Measurements from ENCODE around the gene ZBTB7C.

DNA sequence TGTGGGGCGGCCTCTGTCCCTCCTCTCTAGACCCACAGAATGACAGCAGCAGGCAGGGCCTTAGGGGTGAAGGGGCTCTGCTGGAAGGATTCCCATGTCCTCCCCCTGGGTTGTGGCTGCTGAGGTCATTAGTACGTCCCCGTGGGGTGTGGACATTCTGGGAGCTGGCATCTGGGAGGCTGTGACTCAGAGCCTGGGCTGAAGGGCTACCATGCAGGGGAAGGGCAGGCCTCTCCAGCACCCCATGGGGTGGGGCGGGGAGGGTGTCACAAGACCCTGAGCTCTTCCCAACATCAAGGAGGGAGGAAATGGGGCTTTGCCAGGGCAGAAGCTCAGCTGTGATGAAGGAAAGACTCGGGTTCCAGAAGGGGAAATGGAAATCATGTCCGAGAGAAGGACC is 373.0 kb downstream of the ZBTB7C start:
- TF ChIP-seq, protein P1, sequence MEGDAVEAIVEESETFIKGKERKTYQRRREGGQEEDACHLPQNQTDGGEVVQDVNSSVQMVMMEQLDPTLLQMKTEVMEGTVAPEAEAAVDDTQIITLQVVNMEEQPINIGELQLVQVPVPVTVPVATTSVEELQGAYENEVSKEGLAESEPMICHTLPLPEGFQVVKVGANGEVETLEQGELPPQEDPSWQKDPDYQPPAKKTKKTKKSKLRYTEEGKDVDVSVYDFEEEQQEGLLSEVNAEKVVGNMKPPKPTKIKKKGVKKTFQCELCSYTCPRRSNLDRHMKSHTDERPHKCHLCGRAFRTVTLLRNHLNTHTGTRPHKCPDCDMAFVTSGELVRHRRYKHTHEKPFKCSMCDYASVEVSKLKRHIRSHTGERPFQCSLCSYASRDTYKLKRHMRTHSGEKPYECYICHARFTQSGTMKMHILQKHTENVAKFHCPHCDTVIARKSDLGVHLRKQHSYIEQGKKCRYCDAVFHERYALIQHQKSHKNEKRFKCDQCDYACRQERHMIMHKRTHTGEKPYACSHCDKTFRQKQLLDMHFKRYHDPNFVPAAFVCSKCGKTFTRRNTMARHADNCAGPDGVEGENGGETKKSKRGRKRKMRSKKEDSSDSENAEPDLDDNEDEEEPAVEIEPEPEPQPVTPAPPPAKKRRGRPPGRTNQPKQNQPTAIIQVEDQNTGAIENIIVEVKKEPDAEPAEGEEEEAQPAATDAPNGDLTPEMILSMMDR (conservative IDR thresholded peaks at IDR 0.05; ENCODE audit: low read depth, low read length) = no peak
- no peak for TF ChIP-seq EZH2 (IDR thresholded peaks at IDR 0.05; ENCODE audit: borderline replicate concordance, low read depth, low read length, poor library complexity, severe bottlenecking)
